GM21529 (cell line): Measurements from ENCODE around the gene IL1B.

Source experiments
- ATAC-seq: cut with Tn5 transposase; IDR thresholded peaks from one replicate; pipeline ENCODE4 v1.9.1; 2021; ENCODE audit not compliant: unreplicated experiment

Gene IL1B

DNA sequence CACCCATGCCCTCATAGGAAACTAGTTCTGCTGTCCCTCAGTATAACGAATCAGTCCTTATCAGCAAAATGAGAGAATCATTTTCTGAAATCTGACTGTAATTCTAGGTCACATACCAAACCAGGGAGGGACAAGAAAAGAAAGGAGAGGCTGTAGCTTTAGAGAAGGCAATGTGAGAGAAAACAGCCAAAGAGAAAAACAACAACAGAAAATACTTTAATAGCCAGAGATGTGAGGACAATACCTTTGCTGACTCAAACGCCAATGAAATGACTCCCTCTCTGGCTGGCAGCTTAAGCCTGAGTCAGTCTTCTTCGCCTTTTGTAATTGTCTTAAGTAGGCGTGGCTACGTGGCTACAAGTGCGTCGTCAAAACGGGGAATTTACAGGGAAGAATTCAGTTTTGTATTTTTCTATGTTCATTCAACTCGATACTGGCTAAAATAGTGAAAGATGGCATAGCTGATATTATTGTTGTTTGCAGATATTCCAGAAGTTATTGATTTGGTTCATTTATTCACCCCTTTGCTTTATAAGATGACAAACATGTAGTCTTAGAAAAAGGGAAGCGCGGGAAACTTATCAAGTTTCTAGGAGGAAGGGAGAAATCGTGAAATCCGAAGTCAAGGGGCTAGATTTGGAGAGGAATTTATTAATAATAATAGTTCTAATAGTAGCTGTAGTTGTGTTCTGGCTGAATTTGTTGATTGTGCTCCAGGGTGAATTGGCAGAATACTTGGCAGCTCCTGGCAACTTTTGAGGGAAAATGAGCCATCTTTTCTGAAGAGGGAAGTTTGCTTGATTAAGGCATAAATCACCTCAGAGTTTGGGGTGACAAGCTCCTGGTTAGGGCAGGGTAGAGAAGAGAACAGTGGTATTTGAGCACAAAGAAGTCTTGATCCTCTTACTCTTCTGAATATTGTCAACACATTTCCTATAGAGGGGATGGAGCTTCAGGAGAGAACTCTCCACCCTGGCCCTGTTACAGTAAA lies 52.1 kb downstream of the IL1B start, which contains the start of gene IL1A:
Gene IL1A (minus strand): TSS at position 295 of the 991 bp plus-strand sequence. CDS start 723 bp downstream, outside the sequence.
- ATAC-seq, result no peak

DNA sequence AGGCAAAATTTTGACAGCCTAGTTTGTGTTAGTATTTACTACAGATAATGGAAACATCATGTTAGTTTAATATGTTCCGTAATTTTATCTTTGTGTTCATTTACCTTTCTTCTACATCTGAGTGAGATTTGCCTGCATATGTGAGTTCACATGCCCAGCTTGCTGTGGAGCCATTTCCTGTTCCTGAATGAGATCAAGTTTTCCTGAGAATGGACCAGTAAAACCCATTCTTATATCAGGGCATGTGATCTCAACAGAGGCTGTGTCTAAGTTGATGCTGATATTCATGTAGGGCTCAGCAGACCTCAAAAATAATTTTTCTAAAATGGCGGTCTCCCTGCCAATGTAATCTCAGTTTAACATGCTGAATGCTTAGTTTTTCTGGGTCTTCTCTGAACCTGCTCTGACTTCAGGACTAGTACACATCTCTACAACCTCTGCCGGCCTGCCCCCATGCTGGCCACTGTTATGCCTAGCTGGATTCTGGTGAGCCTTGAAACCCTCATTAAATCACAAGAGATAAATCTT lies 53.3 kb downstream of the IL1B start:
- ATAC-seq, result no peak

DNA sequence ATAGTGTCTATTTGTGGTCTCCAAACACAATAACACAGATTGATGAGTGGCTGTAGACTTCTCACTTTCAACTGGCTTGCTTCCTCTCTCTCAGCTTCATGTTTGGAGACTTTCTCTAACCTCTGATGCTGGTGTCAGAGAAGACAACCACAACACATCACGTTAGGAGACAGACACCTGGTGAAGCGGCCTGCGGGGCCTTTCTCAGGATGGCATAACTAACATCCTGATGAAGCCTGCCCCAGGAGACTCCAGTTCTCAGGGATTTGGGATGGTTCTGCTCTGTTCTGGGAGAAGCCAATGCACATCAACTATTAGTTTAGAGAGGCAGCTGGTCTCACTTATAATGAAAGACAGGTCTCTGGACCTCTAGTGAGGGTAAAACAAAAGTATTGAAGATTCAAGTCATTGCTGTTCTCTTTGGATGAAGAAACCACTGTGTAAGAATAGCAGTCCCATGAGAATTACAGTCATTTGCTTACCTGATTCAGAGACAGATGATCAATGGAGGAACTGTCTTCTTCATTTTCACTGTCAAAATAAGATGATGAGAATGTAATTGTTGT lies 54.3 kb downstream of the IL1B start:
- peak; percentile 83 for ATAC-seq
